Osteocyte (in vitro differentiated cells): ENCODE data around the gene TREX2. TPM values are rescaled to one million over a fixed set of nuclear protein-coding genes. Genes with fewer than 3 reads are reported as not detected.

Experiments
- DNase-seq: peaks from one replicate; pipeline ENCODE4 v3.0.0; 2021; ENCODE audit warnings: mixed read lengths; ENCODE audit not compliant: unreplicated experiment; ENCODE audit errors: extremely low spot score
- H3K27ac Mint-ChIP-seq: one replicate; pipeline ENCODE4 v1.8.0; 2021; ENCODE audit warnings: mild to moderate bottlenecking, mixed read lengths; ENCODE audit not compliant: unreplicated experiment
- H3K27me3 Mint-ChIP-seq: one replicate; pipeline ENCODE4 v1.8.0; 2021; ENCODE audit warnings: mixed read lengths; ENCODE audit not compliant: unreplicated experiment
- H3K36me3 Mint-ChIP-seq: one replicate; pipeline ENCODE4 v1.8.0; 2021; ENCODE audit warnings: mixed read lengths; ENCODE audit not compliant: unreplicated experiment
- H3K4me1 Mint-ChIP-seq: one replicate; pipeline ENCODE4 v1.8.0; 2021; ENCODE audit warnings: mixed read lengths; ENCODE audit not compliant: unreplicated experiment
- H3K4me3 Mint-ChIP-seq: one replicate; pipeline ENCODE4 v1.8.0; 2021; ENCODE audit warnings: mild to moderate bottlenecking, moderate library complexity, mixed read lengths; ENCODE audit not compliant: unreplicated experiment
- H3K9me3 Mint-ChIP-seq: one replicate; pipeline ENCODE4 v1.8.0; 2021; ENCODE audit warnings: mixed read lengths; ENCODE audit not compliant: unreplicated experiment
- CTCF ChIP-seq: fragments of 200-600 bp; sonication (generic); IDR thresholded peaks from 2 replicates; pipeline ENCODE4 v1.5.0; 2021; ENCODE audit warnings: antibody characterized with exemption, mild to moderate bottlenecking, moderate library complexity
- total RNA-seq: library from RNA; stranded (reverse); gene quantifications from 2 replicates; pipeline ENCODE4 v1.2.1, GENCODE V29; 2021

The TREX2 gene
- total RNA-seq, 1 donor from 2014 or later: 2.5 TPM

DNA sequence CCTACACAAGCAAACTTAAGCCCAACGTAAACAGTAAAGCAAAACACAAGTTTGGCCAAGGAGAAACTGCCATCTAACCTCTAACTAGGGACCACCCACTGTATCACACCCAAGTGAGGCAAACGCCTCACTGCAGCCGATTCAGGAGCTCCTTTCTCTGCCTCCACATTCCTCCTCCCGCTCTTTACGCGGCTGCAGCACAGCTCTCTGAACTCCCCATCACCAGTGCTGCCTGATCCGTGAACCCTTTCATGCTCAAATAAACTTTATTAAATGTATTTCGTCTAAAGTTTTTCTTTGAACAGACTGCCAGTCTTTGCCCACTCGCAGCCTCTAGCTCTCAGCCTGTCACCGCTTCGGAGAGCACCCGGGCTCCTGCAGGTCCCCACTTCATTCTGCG, 51.2 kb downstream of the TREX2 start:
- peaks cover 7% of the 10 kb centered on the region for H3K9me3 Mint-ChIP-seq
- H3K4me1 Mint-ChIP-seq: no peaks in the 10 kb centered on the region
- no peak for DNase-seq
- no peak overlapping the region for H3K27ac Mint-ChIP-seq
- H3K27me3 Mint-ChIP-seq: peaks cover 7% of the 10 kb centered on the region
- H3K4me3 Mint-ChIP-seq: no peak overlapping the region
- TF ChIP-seq CTCF: no peak
- H3K36me3 Mint-ChIP-seq: no peaks in the 10 kb centered on the region

Other genes with a start within 250 kb of the TREX2 start
- gene PNMA6F, start 124.3 kb downstream of the TREX2 start, total RNA-seq: not detected in 2 replicates
- gene ZNF275, start 111.9 kb downstream of the TREX2 start, total RNA-seq: 14.0 and 14.6 TPM in 2 replicates
- not detected in 2 replicates for gene PNMA6E, start 44.7 kb downstream of the TREX2 start, total RNA-seq
- gene ZFP92, start 34.6 kb downstream of the TREX2 start, total RNA-seq: 0.05 TPM in 2 replicates
- gene HAUS7, start 24.5 kb upstream of the TREX2 start, total RNA-seq: 55.7 and 60.3 TPM in 2 replicates
- 1,581 and 1,633 TPM in 2 replicates for gene BGN, start 48.9 kb upstream of the TREX2 start, total RNA-seq
- gene ATP2B3, start 71.6 kb upstream of the TREX2 start, total RNA-seq: 0.21 and 0.39 TPM in 2 replicates
- gene CCNQ, start 153.1 kb upstream of the TREX2 start, total RNA-seq: 16.0 and 18.8 TPM in 2 replicates
- 0.91 and 1.3 TPM in 2 replicates for gene DUSP9, start 201.1 kb upstream of the TREX2 start, total RNA-seq
- 3.6 and 5.1 TPM in 2 replicates for gene PNCK, start 227.8 kb upstream of the TREX2 start, total RNA-seq
- 74.1 and 77.0 TPM in 2 replicates for gene SLC6A8, start 241.9 kb upstream of the TREX2 start, total RNA-seq